DND-41 (cell line): Measurements from ENCODE around the gene FBXL13.

Experiments used
- ATAC-seq: fragments of 200-7000 bp; cut with Tn5 transposase; 3 replicates; pipeline ENCODE4 v1.9.1; 2021; ENCODE audit warnings: low read depth; ENCODE audit not compliant: insufficient read depth
- DNase-seq: peaks from one replicate; pipeline ENCODE4 v3.0.0-alpha.2; 2020
- H2AFZ ChIP-seq: 2 replicates; pipeline ENCODE4 v1.6.0; 2012; ENCODE audit warnings: low read depth, low read length
- H3K27ac ChIP-seq: 2 replicates; pipeline ENCODE4 v1.5.1; 2012; ENCODE audit warnings: low read length, inconsistent platforms
- H3K27me3 ChIP-seq: fragments of 200-600 bp; sonication (generic); 2 replicates; pipeline ENCODE4 v1.6.0; 2012; ENCODE audit warnings: low read length, mild to moderate bottlenecking, inconsistent platforms; ENCODE audit not compliant: insufficient read depth, poor library complexity
- H3K36me3 ChIP-seq: 2 replicates; pipeline ENCODE4 v1.5.1; 2012; ENCODE audit warnings: low read length, inconsistent platforms; ENCODE audit not compliant: insufficient read depth
- H3K4me1 ChIP-seq: 2 replicates; pipeline ENCODE4 v1.5.1; 2012; ENCODE audit warnings: mild to moderate bottlenecking, low read length; ENCODE audit not compliant: insufficient read depth
- H3K4me2 ChIP-seq: 2 replicates; pipeline ENCODE4 v1.6.0; 2012; ENCODE audit warnings: mild to moderate bottlenecking, moderate library complexity, low read length, inconsistent platforms; ENCODE audit not compliant: insufficient read depth
- H3K4me3 ChIP-seq, 2 experiments: fragments of 200-600 bp in 1 of 2; shearing (Covaris generic) in 1 of 2; 2 replicates each; pipeline ENCODE4 v1.5.1; 2012 to 2016; ENCODE audit warnings: inconsistent platforms in 2 of 2, low read length in 2 of 2, mild to moderate bottlenecking in 2 of 2, low read depth in 1 of 2, moderate library complexity in 1 of 2
- H3K79me2 ChIP-seq: 2 replicates; pipeline ENCODE4 v1.6.0; 2012; ENCODE audit warnings: low read length, inconsistent platforms; ENCODE audit not compliant: insufficient read depth
- H3K9ac ChIP-seq: 2 replicates; pipeline ENCODE4 v1.6.0; 2012; ENCODE audit warnings: low read depth, mild to moderate bottlenecking, inconsistent platforms, low read length, moderate library complexity
- H3K9me3 ChIP-seq: 2 replicates; pipeline ENCODE4 v1.5.1; 2012; ENCODE audit warnings: low read length, moderate library complexity, mild to moderate bottlenecking, inconsistent platforms; ENCODE audit not compliant: insufficient read depth, severe bottlenecking
- H4K20me1 ChIP-seq: 2 replicates; pipeline ENCODE4 v1.6.0; 2012; ENCODE audit warnings: low read length; ENCODE audit not compliant: insufficient read depth
- CTCF ChIP-seq: IDR thresholded peaks from 2 replicates; pipeline ENCODE4 v1.5.1; 2012; ENCODE audit warnings: borderline replicate concordance, low read length, moderate library complexity, mild to moderate bottlenecking; ENCODE audit not compliant: poor library complexity, severe bottlenecking; ENCODE audit errors: extremely low read depth
- EZH2 ChIP-seq: IDR thresholded peaks from 3 replicates; pipeline ENCODE4 v1.6.1; 2012; ENCODE audit warnings: borderline replicate concordance, low read depth, mild to moderate bottlenecking, moderate library complexity, low read length, inconsistent platforms; ENCODE audit not compliant: severe bottlenecking

Gene FBXL13

GRCh38 chr7:102993718-102994029 is 80.9 kb downstream of the FBXL13 start:
- Histone ChIP-seq H3K4me3 (no peak overlapping the region), H3K79me2 (no peaks in the 10 kb centered on the region), H2AFZ (no peak overlapping the region), H4K20me1 (no peaks in the 10 kb centered on the region), H3K9ac (no peak overlapping the region), H3K27me3 (peaks cover 7% of the 10 kb centered on the region), H3K9me3 (no peaks in the 10 kb centered on the region), H3K36me3 (no peaks in the 10 kb centered on the region), H3K4me2 (no peak overlapping the region), H3K4me1 (no peaks in the 10 kb centered on the region), H3K27ac (no peak overlapping the region)
- TF ChIP-seq EZH2: no peak
- no peak for TF ChIP-seq CTCF
- ATAC-seq (no peak), DNase-seq (no peak)

- Histone ChIP-seq H3K4me3 (no peak overlapping the region), H3K27ac (no peak overlapping the region), H3K4me1 (no peaks in the 10 kb centered on the region), H3K79me2 (no peaks in the 10 kb centered on the region), H3K9me3 (no peaks in the 10 kb centered on the region), H3K9ac (no peak overlapping the region), H4K20me1 (no peaks in the 10 kb centered on the region), H2AFZ (no peak overlapping the region), H3K36me3 (no peaks in the 10 kb centered on the region), H3K27me3 (peaks cover 7% of the 10 kb centered on the region), H3K4me2 (no peak overlapping the region)
- TF ChIP-seq CTCF: no peak
- TF ChIP-seq EZH2: no peak
- DNase-seq: no peak
- ATAC-seq: no peak
These were observed 81.5 kb downstream of the FBXL13 start for GRCh38 chr7:102992938-102993717.

- no peak overlapping the region for H3K27ac ChIP-seq
These were observed 82.1 kb downstream of the FBXL13 start for GRCh38 chr7:102992509-102992937.

More at GRCh38 chr7:102992509-102992937, 82.1 kb downstream of the FBXL13 start:
- no peaks in the 10 kb centered on the region for H3K4me1 ChIP-seq
- H3K9me3 ChIP-seq: no peaks in the 10 kb centered on the region
- no peaks in the 10 kb centered on the region for H3K79me2 ChIP-seq
- H4K20me1 ChIP-seq: no peaks in the 10 kb centered on the region
- H3K4me3 ChIP-seq: no peak overlapping the region
- TF ChIP-seq CTCF (no peak), EZH2 (no peak)
- H3K36me3 ChIP-seq: no peaks in the 10 kb centered on the region
- DNase-seq (no peak), ATAC-seq (no peak)
- no peak overlapping the region for H3K4me2 ChIP-seq
- H2AFZ ChIP-seq: no peak overlapping the region
- H3K9ac ChIP-seq: no peak overlapping the region
- peaks cover 7% of the 10 kb centered on the region for H3K27me3 ChIP-seq
